H1 (cell line): ENCODE results near the gene MICOS13. TPM values are rescaled to one million over a fixed set of nuclear protein-coding genes. Genes with fewer than 3 reads are reported as not detected.

Experiments used
- SP2 ChIP-seq: IDR thresholded peaks from 2 replicates; pipeline ENCODE4 v1.6.1; 2012; ENCODE audit warnings: mild to moderate bottlenecking, low read length, inconsistent platforms
- polyA plus RNA-seq, 7 experiments: library from polyadenylated mRNA; depleted of rRNA in 3 of 7; stranded (reverse) in 5 of 7; unstranded in 2 of 7; fragments of >200 nt in 5 of 7; fragments of 200-250 nt in 2 of 7; gene quantifications; 1 replicate in 5 of 7; 2 replicates in 1 of 7; 4 replicates in 1 of 7; pipeline versions ENCODE4 v1.2.1 to v1.2.3, GENCODE V29; 2011 to 2013; ENCODE audit warnings: missing spikeins in 2 of 7, mixed read lengths in 2 of 7
- total RNA-seq: library from RNA; stranded (reverse); fragmentation: NEBNext Ultra II Directional; extraction: Animal tissue kit (Norgen Biotek cat#: 25700); gene quantifications from 2 replicates; pipeline ENCODE4 v1.2.1, GENCODE V29; 2021
- TF ChIP-seq, protein P1 (sequence below): fragments of 300-600 bp; sonication (generic); IDR thresholded peaks from 2 replicates; pipeline ENCODE4 v1.7.1; 2012; ENCODE audit warnings: low read length, moderate library complexity, mild to moderate bottlenecking, inconsistent platforms; ENCODE audit not compliant: insufficient replicate concordance

MICOS13 gene
- total and polyA plus RNA-seq, 2 of the 8 experiments (the other 6 are each of a cell fraction or from before 2014, with no cell fraction given) = 17.3 to 36.1 TPM

DNA sequence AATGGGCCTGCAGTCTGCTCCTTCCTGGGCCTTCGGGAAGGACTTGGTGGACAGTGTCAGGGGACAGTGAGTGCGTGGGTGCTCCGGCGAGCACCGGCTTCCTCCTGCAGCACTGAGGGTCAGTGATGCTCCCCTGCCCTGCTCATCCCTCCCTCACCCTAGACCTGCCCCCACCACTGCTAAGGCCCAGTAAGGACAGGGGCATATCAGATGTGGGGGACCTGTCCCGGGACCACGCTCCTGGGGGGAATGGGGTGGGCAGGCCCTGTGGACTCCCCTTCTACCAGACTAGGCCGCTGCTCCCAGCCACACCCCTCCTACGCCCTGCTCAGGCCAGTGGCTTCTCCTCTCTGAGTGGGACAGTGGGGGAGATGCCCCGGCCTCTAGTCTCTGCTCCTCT is 3.2 kb downstream of the MICOS13 start (continued):
- TF ChIP-seq, protein P1, sequence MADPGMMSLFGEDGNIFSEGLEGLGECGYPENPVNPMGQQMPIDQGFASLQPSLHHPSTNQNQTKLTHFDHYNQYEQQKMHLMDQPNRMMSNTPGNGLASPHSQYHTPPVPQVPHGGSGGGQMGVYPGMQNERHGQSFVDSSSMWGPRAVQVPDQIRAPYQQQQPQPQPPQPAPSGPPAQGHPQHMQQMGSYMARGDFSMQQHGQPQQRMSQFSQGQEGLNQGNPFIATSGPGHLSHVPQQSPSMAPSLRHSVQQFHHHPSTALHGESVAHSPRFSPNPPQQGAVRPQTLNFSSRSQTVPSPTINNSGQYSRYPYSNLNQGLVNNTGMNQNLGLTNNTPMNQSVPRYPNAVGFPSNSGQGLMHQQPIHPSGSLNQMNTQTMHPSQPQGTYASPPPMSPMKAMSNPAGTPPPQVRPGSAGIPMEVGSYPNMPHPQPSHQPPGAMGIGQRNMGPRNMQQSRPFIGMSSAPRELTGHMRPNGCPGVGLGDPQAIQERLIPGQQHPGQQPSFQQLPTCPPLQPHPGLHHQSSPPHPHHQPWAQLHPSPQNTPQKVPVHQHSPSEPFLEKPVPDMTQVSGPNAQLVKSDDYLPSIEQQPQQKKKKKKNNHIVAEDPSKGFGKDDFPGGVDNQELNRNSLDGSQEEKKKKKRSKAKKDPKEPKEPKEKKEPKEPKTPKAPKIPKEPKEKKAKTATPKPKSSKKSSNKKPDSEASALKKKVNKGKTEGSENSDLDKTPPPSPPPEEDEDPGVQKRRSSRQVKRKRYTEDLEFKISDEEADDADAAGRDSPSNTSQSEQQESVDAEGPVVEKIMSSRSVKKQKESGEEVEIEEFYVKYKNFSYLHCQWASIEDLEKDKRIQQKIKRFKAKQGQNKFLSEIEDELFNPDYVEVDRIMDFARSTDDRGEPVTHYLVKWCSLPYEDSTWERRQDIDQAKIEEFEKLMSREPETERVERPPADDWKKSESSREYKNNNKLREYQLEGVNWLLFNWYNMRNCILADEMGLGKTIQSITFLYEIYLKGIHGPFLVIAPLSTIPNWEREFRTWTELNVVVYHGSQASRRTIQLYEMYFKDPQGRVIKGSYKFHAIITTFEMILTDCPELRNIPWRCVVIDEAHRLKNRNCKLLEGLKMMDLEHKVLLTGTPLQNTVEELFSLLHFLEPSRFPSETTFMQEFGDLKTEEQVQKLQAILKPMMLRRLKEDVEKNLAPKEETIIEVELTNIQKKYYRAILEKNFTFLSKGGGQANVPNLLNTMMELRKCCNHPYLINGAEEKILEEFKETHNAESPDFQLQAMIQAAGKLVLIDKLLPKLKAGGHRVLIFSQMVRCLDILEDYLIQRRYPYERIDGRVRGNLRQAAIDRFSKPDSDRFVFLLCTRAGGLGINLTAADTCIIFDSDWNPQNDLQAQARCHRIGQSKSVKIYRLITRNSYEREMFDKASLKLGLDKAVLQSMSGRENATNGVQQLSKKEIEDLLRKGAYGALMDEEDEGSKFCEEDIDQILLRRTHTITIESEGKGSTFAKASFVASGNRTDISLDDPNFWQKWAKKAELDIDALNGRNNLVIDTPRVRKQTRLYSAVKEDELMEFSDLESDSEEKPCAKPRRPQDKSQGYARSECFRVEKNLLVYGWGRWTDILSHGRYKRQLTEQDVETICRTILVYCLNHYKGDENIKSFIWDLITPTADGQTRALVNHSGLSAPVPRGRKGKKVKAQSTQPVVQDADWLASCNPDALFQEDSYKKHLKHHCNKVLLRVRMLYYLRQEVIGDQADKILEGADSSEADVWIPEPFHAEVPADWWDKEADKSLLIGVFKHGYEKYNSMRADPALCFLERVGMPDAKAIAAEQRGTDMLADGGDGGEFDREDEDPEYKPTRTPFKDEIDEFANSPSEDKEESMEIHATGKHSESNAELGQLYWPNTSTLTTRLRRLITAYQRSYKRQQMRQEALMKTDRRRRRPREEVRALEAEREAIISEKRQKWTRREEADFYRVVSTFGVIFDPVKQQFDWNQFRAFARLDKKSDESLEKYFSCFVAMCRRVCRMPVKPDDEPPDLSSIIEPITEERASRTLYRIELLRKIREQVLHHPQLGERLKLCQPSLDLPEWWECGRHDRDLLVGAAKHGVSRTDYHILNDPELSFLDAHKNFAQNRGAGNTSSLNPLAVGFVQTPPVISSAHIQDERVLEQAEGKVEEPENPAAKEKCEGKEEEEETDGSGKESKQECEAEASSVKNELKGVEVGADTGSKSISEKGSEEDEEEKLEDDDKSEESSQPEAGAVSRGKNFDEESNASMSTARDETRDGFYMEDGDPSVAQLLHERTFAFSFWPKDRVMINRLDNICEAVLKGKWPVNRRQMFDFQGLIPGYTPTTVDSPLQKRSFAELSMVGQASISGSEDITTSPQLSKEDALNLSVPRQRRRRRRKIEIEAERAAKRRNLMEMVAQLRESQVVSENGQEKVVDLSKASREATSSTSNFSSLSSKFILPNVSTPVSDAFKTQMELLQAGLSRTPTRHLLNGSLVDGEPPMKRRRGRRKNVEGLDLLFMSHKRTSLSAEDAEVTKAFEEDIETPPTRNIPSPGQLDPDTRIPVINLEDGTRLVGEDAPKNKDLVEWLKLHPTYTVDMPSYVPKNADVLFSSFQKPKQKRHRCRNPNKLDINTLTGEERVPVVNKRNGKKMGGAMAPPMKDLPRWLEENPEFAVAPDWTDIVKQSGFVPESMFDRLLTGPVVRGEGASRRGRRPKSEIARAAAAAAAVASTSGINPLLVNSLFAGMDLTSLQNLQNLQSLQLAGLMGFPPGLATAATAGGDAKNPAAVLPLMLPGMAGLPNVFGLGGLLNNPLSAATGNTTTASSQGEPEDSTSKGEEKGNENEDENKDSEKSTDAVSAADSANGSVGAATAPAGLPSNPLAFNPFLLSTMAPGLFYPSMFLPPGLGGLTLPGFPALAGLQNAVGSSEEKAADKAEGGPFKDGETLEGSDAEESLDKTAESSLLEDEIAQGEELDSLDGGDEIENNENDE = no peak
- no peak for TF ChIP-seq SP2
